Measurements from ENCODE around the gene AKAP7.

Gene AKAP7

GRCh38 chr6:131134220-131134979 lies 867 bp upstream of the AKAP7 start:
- no peak for DNase-seq (ENCODE audit: low read depth)

- no peak for DNase-seq (ENCODE audit: low read depth)
These were observed 355 bp upstream of the AKAP7 start for GRCh38 chr6:131134980-131135243.

- no peak for DNase-seq (ENCODE audit: low read depth)
These were observed 937 bp downstream of the AKAP7 start for GRCh38 chr6:131136021-131136786.

DNA sequence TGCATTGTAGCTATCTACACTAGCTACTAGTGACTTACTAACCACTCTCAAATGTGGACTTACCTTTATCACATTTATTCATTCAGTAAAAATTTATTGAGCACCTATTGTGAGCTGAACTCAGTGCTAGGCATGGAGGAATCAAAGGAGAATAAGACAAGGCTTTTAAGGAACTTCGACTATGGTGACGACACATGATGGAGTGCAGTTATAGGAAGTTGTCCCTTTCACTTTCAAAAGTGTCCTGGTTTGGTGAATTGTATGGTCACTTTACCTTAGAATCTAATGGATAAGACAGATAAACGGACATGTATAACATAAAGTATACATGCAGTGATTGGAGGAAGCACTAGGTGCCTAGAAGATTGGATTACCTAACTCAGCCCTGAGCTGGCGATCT lies 4.3 kb downstream of the AKAP7 start:
- DNase-seq (ENCODE audit: low read depth), result no peak

DNA sequence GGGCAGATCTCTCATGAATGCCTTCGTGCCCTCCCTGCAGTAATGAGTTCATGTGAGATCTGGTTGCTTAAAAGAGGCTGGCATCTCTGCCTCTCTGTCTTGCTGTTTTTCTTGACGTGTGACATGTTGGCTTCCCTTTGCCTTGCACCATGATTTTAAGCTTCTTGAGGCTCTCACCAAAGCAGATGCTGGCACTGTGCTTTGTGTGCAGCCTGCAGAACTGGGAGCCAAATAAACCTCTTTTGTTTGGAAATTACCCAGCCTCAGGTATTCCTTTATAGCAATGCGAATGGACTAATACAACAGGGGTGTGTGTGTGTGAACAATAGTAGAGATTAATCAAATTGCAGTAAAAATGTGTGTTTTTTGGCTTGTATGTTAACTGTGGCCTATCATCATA lies 8.1 kb downstream of the AKAP7 start:
- DNase-seq (ENCODE audit: low read depth), result no peak

- no peak for DNase-seq (ENCODE audit: low read depth)
These were observed 11.6 kb downstream of the AKAP7 start for GRCh38 chr6:131146865-131147264.

DNA sequence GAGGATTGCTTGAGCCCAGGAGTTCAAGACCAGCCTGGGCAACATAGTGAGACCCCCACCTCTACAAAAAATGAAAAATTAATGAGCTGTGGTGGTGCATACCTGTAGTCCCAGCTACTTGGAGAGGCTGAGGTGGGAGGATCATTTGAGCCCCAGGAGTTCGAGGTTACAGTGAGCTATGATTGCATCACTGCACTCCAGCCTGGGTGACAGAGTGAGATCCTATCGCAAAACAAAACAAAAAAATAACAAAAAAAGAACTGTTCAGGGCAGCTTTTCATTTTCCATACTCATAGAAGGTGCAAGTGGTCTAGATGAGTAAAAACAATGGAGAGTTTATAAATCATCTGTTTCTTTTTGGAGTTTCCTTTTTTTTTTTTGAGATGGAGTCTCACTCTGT lies 21.1 kb downstream of the AKAP7 start:
- DNase-seq (ENCODE audit: low read depth), result no peak

DNA sequence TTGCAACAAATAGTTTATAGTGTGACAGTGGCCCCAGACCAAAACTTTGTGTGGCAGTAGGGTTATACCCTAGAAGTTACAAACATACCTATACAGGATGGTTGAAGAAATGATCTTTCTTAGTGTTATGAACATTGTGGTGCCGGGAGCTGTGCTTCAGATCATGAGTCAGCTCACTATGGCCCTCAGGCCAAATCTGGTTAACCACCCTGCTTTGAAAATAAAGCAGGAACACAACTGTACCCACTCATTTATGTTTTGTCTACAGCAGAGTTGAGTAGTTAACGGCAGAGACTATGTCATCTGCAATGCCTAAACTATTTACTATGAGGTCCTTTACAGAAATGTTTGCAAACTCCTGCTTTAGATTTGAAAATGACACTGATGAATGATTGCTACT lies 24.3 kb downstream of the AKAP7 start:
- DNase-seq (ENCODE audit: low read depth), result no peak

GRCh38 chr6:131160254-131160758 lies 25.0 kb downstream of the AKAP7 start:
- DNase-seq (ENCODE audit: low read depth), result no peak

- no peak for DNase-seq (ENCODE audit: low read depth)
These were observed 26.7 kb downstream of the AKAP7 start for GRCh38 chr6:131161987-131162386.

- no peak for DNase-seq (ENCODE audit: low read depth)
These were observed 28.6 kb downstream of the AKAP7 start for GRCh38 chr6:131163886-131164285.

DNA sequence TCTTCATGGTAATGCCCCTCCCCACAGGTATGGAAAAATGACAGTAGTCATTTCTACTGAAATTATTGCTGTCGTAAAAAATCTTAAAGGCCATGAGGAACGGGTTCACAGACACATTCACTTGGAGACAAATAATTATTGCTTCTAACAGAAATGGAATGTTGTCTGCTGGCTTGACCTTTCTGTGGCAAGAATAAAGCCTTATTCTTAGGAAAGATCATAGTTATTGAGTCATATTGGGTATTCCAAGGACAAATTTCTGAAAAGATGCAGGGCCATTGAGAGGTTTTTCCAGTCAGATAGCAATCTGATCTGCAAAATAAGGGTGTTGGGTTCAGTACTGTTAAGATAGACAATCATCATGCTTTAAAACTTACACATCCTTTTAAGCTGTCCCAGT lies 29.2 kb downstream of the AKAP7 start:
- DNase-seq (ENCODE audit: low read depth), result no peak

- DNase-seq (ENCODE audit: low read depth), result no peak
These were observed 32.5 kb downstream of the AKAP7 start for GRCh38 chr6:131167773-131168172.

DNA sequence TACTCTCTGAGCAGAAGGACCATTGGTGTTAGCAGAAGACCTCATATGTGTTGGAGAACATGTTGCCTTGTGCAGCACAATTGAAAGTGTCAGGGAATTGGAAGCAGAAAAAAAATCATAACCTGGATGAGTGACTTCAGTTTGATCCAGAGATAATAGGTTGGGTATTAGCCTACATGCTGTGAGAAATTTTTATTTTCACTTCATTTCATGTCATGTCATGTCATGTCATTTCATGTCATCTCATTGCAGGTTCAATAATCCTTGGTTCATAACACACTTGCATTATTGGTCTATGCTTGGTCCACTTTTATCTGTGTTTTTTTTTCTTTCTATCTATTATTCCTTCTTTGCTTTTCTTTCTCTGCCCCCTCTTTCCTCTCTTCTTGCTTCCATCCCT lies 34.3 kb downstream of the AKAP7 start:
- no peak for DNase-seq (ENCODE audit: low read depth)

DNA sequence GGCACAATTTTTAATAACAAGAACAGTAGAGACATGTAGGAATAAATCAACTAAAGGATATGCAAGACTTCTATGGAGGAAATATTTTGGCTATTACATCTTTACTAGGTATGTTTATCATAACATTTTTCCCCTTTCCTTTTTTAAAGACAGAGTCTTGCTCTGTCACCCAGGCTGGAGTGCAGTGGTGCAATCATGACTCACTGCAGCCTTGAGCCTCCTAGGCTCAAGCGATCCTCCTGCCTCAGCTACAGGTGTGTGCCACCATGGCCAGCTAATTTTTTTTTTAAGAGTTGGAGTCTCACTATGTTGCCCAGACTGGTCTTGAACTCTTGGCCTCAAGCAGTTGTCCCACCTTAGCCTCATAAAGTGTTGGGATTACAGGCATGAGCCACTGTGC lies 37.0 kb downstream of the AKAP7 start:
- no peak for DNase-seq (ENCODE audit: low read depth)

DNA sequence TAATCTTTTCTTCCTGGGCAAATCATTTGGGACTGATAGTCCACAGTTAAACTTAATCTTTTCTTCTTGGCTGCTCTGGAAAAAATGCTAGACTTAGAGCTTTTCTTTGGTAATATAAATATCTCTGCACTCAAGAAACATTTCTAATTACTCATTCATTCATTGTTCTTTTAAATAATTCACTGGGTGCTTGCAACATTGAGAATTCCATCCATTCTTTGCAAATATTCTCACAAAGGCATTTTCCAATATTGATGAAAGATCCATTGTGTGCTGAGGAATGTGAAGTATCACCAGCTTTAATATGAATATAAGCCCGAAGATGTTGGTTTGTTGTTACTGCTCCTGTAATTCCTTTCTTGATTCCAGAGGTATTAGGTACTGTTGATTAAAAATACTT lies 38.4 kb downstream of the AKAP7 start:
- DNase-seq (ENCODE audit: low read depth), result peak; percentile 49

DNA sequence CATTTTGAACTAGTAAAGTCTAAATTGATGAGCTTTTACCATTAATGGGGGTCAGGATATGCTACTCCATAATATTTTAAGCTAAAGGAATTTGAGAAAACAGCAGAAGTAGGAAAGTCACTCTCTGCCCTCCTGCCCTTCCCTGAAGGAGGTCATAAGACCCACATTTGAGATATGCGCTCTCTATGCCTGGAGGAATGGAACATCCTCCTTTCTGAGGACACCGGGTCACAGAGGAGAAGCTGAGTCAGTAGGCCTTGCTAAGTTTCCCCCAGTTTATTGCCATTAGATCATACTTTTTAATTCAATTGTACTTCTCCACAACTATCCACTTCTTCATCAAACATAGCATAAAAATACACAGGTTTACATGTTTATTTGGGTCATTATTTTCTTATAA lies 40.3 kb downstream of the AKAP7 start:
- no peak for DNase-seq (ENCODE audit: low read depth)

- DNase-seq (ENCODE audit: low read depth), result no peak
These were observed 42.7 kb downstream of the AKAP7 start for GRCh38 chr6:131177996-131178395.

DNA sequence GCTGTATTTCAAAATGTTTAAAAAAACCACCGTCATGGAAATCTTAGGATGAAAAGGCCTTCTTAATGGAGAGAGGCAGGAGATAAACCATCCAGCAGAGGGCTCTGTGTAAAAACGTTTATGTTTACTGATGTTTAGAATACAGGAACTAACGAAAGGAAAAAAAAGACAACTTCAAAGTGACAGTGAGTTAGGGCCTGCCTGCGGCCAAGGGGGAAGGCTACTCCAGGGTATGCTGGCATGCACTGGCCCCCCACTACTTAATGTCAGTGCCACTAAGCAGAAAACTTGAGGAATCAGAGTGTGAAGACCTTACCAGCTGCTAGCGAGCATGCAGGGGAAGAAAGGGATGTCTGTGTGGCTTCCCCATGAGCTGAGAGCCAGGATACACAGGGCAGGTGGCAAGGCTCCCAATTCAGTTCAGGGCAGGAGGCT lies 47.7 kb downstream of the AKAP7 start:
- DNase-seq (ENCODE audit: low read depth), result no peak

DNA sequence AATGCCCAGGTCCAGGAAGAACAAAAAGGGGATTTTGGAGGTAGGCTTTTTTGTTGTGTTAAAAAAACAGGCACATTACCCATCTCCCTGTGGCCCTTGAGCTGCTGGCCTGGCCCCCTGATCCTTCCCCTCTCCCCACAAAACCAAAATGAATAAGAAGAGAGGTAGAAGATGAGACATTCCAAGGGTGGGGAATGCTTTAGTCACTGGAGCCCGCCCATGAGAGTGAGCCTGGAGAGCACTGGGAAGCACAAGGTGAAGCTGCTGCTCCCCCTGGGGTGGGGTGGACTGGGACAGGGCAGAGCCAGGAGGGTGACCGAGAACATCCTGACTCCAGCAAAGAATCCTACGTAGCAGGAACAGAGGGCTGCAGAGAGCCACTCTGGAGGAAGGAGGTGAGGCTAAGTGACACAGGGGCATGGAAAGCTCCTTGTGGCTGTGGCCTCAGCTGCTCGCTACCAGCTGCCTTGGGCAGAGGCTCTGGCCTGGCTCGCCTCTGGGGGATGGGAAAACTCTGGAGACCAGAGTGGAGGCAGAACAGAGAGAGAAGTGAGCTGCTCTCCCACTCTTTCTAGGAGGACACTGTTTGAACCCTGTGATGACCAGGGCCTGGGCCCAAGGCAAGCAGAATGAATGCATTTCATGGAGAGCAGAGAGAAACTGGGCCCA lies 48.3 kb downstream of the AKAP7 start:
- no peak for DNase-seq (ENCODE audit: low read depth)

- no peak for DNase-seq (ENCODE audit: low read depth)
These were observed 56.3 kb downstream of the AKAP7 start for GRCh38 chr6:131191590-131191989.

DNA sequence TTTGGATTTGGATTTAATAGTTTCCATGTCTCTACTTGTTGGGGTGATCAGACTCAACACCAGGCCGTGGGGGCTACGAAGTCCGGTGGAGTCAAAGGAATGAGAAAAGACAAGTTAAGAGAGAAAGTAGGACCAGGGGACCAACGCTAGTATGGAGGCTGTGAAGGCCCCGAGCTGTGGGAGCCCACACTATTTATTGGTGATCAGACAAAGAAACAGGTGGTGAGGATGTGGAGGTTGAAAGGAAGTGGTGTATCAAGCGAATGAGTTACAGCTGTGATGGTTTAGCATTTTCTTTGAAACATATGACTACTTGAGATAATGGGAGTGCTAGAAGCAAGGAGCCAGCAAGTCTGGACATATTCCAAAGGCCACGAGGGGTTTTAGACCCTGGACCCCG lies 62.4 kb downstream of the AKAP7 start:
- no peak for DNase-seq (ENCODE audit: low read depth)

All from HS-5 (cell line).